ENCODE data around the gene NAPG. TPM values are rescaled to one million over a fixed set of nuclear protein-coding genes. Genes with fewer than 3 reads are reported as not detected.

The NAPG gene
- total RNA-seq, 1 donor from 2014 or later, result 28.1 TPM

DNA sequence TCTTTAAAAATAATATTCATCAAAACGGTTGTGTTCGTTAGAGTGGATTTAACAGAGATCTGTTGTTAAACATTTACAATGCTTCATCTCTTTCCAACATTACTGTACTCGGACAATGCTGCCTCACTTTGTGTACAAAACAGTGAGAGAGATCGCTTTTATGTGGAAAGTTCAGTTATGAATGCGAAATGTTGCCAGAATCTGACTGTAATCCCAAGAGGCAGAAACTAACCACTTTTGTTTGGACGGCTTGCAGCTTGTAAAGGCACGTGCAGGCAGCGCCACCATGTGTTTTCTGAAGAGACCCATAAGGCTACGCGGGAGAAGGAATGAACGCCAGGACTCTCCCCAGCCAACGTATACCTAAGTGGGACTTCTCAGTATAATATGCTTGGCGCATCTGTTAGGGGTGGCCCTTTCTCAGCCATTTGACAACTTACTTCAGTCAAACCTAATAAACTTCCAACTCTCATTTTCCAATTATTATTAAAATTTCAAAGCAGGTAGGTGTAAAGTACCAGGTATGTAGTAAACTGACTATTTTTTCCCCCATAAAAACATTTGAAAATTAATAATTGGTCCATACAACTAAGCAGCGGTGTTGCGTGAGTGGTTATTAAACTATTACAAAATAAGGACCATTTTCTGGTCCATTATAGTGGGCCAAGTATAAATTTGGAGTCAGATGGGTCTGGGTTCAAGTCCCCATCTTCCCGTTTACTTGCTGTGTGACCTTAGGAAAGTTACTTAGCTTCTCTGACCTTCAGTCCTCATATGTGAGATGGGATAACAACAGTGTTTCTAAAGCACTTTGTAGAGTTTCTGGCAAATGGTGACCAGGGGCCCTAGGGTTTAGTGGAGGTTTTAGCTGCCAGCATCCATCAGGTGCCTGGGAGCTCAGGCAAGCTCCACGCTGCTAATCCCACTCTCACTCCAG lies 5.6 kb upstream of the NAPG start:
- intact Hi-C loops (cut with DNase I), result loop anchor here (5.0 kb wide), 1 partner anchor 548 kb away; no protein-coding TSS in a partner anchor
- H3K27me3 ChIP-seq (ENCODE audit: low read depth), result no peaks in the 10 kb centered on the region
- DNase-seq (peak; percentile 88), ATAC-seq (peak; percentile 86 to 93)
- no peaks in the 10 kb centered on the region for H3K36me3 ChIP-seq
- no peak overlapping the region for H3K4me3 ChIP-seq
- peak; percentile 78 for TF ChIP-seq CTCF (IDR thresholded peaks at IDR 0.05)
- no peaks in the 10 kb centered on the region for H3K9me3 ChIP-seq
- no peak overlapping the region for H3K27ac ChIP-seq
- peaks cover 26% of the 10 kb centered on the region for H3K4me1 ChIP-seq

DNA sequence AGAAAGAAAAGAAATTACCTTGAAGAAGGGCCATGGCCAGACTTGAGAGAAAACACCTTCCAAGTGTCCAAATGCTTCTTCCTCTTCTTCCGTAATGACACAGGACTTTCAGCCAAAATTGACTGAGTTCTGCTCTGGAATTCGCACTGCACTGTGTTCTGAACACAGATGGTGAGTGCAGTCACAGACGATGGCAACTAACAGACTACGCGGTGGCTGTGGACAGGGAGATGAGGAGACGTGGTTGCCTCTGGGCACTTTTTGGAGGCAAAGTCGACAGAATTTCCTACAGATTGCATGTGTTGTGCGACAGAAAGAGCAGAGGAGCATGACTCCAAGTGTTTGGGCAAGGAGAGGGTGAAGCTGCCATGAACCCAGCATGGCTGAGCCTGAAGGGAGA lies 4.3 kb upstream of the NAPG start:
- DNase-seq (no peak), ATAC-seq (no peak)
- Histone ChIP-seq H3K27me3 (ENCODE audit: low read depth) (no peaks in the 10 kb centered on the region), H3K4me1 (peaks cover 31% of the 10 kb centered on the region), H3K4me3 (no peak overlapping the region), H3K9me3 (no peaks in the 10 kb centered on the region), H3K27ac (no peak overlapping the region), H3K36me3 (no peaks in the 10 kb centered on the region)
- no peak for TF ChIP-seq CTCF (IDR thresholded peaks at IDR 0.05)
- intact Hi-C loops (cut with DNase I), result loop anchor here (5.0 kb wide), 1 partner anchor 549 kb away; no protein-coding TSS in a partner anchor

DNA sequence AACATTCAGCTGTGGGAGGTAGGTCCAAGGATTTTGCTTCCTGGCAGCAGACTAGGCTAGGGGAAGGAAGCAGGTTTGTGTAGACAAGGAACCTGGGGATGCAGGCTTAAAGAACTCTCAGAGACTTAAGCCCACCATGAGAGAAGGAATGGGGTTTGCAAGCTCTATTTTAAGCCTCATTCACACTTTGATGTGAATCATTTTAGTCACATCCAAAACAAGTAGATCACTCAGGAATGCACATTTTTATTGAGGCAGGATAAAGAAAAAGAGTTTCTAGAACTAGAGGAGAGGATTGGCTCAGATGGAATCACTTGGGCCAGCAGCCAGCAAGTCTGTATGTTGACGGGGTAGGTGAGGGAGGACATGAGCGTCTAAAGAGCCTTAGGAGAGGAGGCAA lies 3.3 kb upstream of the NAPG start:
- H3K4me1 ChIP-seq, result peaks cover 41% of the 10 kb centered on the region
- no peak for TF ChIP-seq CTCF (IDR thresholded peaks at IDR 0.05)
- no peak overlapping the region for H3K27ac ChIP-seq
- intact Hi-C loops (cut with DNase I), result loop anchor here (5.0 kb wide), 1 partner anchor 550 kb away; no protein-coding TSS in a partner anchor
- ATAC-seq, result no peak
- H3K4me3 ChIP-seq, result no peak overlapping the region
- no peaks in the 10 kb centered on the region for H3K9me3 ChIP-seq
- no peaks in the 10 kb centered on the region for H3K36me3 ChIP-seq
- DNase-seq, result no peak
- no peaks in the 10 kb centered on the region for H3K27me3 ChIP-seq (ENCODE audit: low read depth)

DNA sequence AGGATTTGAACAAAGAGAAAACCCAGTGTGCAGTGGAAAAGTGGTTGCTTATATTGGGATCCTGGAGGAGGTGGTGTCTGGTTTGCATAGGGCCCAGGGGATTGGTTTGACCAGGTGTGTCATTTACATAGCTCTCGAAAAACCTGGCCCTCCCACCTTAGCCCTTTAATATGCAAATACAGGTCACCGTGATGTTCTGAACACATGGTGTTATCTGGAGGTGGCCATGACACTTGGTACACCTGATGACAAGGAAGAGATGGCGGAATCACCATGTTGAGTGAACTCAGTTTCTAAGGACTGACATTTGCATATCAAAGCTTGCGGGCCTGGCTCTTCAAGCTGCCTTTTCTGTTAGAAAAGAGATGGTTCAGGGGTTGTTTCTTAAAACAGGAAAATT lies 2.3 kb upstream of the NAPG start:
- Histone ChIP-seq H3K4me3 (no peak overlapping the region), H3K27me3 (ENCODE audit: low read depth) (no peaks in the 10 kb centered on the region), H3K27ac (no peak overlapping the region), H3K4me1 (peaks cover 43% of the 10 kb centered on the region), H3K9me3 (no peaks in the 10 kb centered on the region), H3K36me3 (no peaks in the 10 kb centered on the region)
- intact Hi-C loops (cut with DNase I), result loop anchor here (5.0 kb wide), 1 partner anchor 551 kb away; no protein-coding TSS in a partner anchor
- ATAC-seq (no peak), DNase-seq (no peak)
- TF ChIP-seq CTCF (IDR thresholded peaks at IDR 0.05), result no peak

GRCh38 chr18:10524507-10525370 lies 1.1 kb upstream of the NAPG start:
- H3K4me1 ChIP-seq, result peaks cover 40% of the 10 kb centered on the region
- no peaks in the 10 kb centered on the region for H3K9me3 ChIP-seq
- ATAC-seq (no peak), DNase-seq (no peak)
- no peaks in the 10 kb centered on the region for H3K27me3 ChIP-seq (ENCODE audit: low read depth)
- H3K27ac ChIP-seq, result no peak overlapping the region
- no peaks in the 10 kb centered on the region for H3K36me3 ChIP-seq
- peak overlapping the region; percentile 94 for H3K4me3 ChIP-seq
- TF ChIP-seq CTCF (IDR thresholded peaks at IDR 0.05), result no peak
- intact Hi-C loops (cut with DNase I), result loop anchor here (5.0 kb wide), 1 partner anchor 552 kb away; no protein-coding TSS in a partner anchor
